ENCODE results near the gene JPH2.

GRCh38 chr20:44157061-44157460 is 29.9 kb downstream of the JPH2 start:
- no peak for TF ChIP-seq CTCF (IDR thresholded peaks at IDR 0.05)
- no peak for TF ChIP-seq POLR2A (IDR thresholded peaks at IDR 0.05)
